Measurements from ENCODE around the gene NBEA. TPM values are rescaled to one million over a fixed set of nuclear protein-coding genes. Genes with fewer than 3 reads are reported as not detected.

The NBEA gene
- total RNA-seq, 2 experiments from 2014 or later = 0.26 to 0.29 TPM

DNA sequence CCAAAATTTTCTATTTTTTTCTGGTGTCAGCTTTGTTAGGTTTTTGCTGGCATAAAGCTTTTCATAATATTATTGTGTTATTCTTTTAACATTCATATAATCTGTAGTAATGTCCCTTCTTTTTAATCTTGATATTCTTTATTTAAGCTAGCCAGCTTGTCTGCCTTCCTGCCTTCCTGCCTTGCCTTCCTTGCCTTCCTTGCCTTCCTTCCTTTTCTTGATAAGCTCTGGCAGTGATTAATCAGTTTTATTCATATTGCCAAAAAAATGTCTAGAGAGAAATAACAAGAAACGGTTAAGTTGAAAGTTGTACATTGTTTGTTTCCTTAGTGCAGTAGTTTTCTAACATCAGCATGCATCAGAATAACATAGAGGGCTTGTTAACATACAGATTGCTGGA is 277.0 kb downstream of the NBEA start:
- no peaks in the 10 kb centered on the region for H3K36me3 Mint-ChIP-seq
- ChIA-PET POLR2A (no interaction called here), CTCF (no interaction called here)
- no peak overlapping the region for H3K4me3 Mint-ChIP-seq
- intact Hi-C loops (cut with micrococcal nuclease) = no loop called here
- no peak overlapping the region for H3K27ac Mint-ChIP-seq
- H3K4me1 Mint-ChIP-seq (ENCODE audit: low read depth) = no peaks in the 10 kb centered on the region
- H3K27me3 Mint-ChIP-seq = no peaks in the 10 kb centered on the region
- H3K9me3 Mint-ChIP-seq = no peaks in the 10 kb centered on the region
- no peak for DNase-seq

- H3K4me3 Mint-ChIP-seq = no peak overlapping the region
- no peaks in the 10 kb centered on the region for H3K36me3 Mint-ChIP-seq
- no peaks in the 10 kb centered on the region for H3K9me3 Mint-ChIP-seq
- ChIA-PET CTCF (no interaction called here), POLR2A (no interaction called here)
- no peaks in the 10 kb centered on the region for H3K27me3 Mint-ChIP-seq
- intact Hi-C loops (cut with micrococcal nuclease) = no loop called here
- no peak overlapping the region for H3K27ac Mint-ChIP-seq
- H3K4me1 Mint-ChIP-seq (ENCODE audit: low read depth) = no peaks in the 10 kb centered on the region
- DNase-seq = no peak
These were observed 283.1 kb downstream of the NBEA start for GRCh38 chr13:35225159-35225558.

- DNase-seq = no peak
- Mint-ChIP-seq H3K4me1 (ENCODE audit: low read depth) (no peaks in the 10 kb centered on the region), H3K27ac (no peak overlapping the region), H3K36me3 (no peaks in the 10 kb centered on the region), H3K4me3 (no peak overlapping the region), H3K27me3 (no peaks in the 10 kb centered on the region), H3K9me3 (no peaks in the 10 kb centered on the region)
- ChIA-PET POLR2A (no interaction called here), CTCF (no interaction called here)
- intact Hi-C loops (cut with micrococcal nuclease) = no loop called here
These were observed 283.5 kb downstream of the NBEA start for GRCh38 chr13:35225582-35225981.

- H3K4me1 Mint-ChIP-seq (ENCODE audit: low read depth) = no peaks in the 10 kb centered on the region
- intact Hi-C loops (cut with micrococcal nuclease) = no loop called here
- H3K27ac Mint-ChIP-seq = no peak overlapping the region
- ChIA-PET POLR2A (no interaction called here), CTCF (no interaction called here)
- no peaks in the 10 kb centered on the region for H3K36me3 Mint-ChIP-seq
- no peak for DNase-seq
- no peaks in the 10 kb centered on the region for H3K9me3 Mint-ChIP-seq
- H3K4me3 Mint-ChIP-seq = no peak overlapping the region
- H3K27me3 Mint-ChIP-seq = no peaks in the 10 kb centered on the region
These were observed 286.5 kb downstream of the NBEA start for GRCh38 chr13:35228536-35228935.

DNA sequence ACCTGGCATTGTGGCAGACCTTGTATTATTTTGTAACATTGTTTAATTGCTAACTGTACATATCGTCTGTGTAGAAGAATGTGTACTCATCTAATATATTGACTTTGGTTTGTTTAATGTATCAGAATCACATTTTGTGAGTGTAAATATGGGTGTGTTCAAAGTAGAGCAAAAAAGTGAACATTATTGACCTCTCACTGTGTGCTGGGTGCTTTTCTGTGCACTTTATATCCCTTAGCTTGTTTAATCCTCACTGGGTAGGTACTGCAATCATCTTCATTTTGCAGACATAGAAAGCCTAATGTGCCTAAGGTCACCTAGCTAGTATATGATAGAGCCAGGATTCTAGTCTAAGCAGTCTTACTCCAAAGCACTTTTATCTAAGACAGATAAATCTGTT is 289.4 kb downstream of the NBEA start:
- no peaks in the 10 kb centered on the region for H3K36me3 Mint-ChIP-seq
- no peaks in the 10 kb centered on the region for H3K4me1 Mint-ChIP-seq (ENCODE audit: low read depth)
- no peaks in the 10 kb centered on the region for H3K27me3 Mint-ChIP-seq
- DNase-seq = no peak
- no peaks in the 10 kb centered on the region for H3K9me3 Mint-ChIP-seq
- H3K27ac Mint-ChIP-seq = no peak overlapping the region
- CTCF ChIA-PET = no interaction called here
- intact Hi-C loops (cut with micrococcal nuclease) = no loop called here
- no peak overlapping the region for H3K4me3 Mint-ChIP-seq
- POLR2A ChIA-PET = no interaction called here

- Mint-ChIP-seq H3K4me1 (ENCODE audit: low read depth) (no peaks in the 10 kb centered on the region), H3K4me3 (no peak overlapping the region), H3K27me3 (no peaks in the 10 kb centered on the region), H3K9me3 (no peaks in the 10 kb centered on the region), H3K27ac (no peak overlapping the region), H3K36me3 (no peaks in the 10 kb centered on the region)
- POLR2A ChIA-PET = no interaction called here
- DNase-seq = no peak
- intact Hi-C loops (cut with micrococcal nuclease) = no loop called here
- CTCF ChIA-PET = no interaction called here
These were observed 296.2 kb downstream of the NBEA start for GRCh38 chr13:35238274-35238673.

- Mint-ChIP-seq H3K4me3 (no peak overlapping the region), H3K36me3 (no peaks in the 10 kb centered on the region), H3K4me1 (ENCODE audit: low read depth) (no peaks in the 10 kb centered on the region), H3K27ac (no peak overlapping the region), H3K27me3 (no peaks in the 10 kb centered on the region), H3K9me3 (no peaks in the 10 kb centered on the region)
- ChIA-PET CTCF (no interaction called here), POLR2A (no interaction called here)
- intact Hi-C loops (cut with micrococcal nuclease) = no loop called here
- no peak for DNase-seq
These were observed 310.6 kb downstream of the NBEA start for GRCh38 chr13:35252536-35253205.

- no peak for DNase-seq
- H3K27ac Mint-ChIP-seq = no peak overlapping the region
- ChIA-PET POLR2A (no interaction called here), CTCF (no interaction called here)
- H3K4me3 Mint-ChIP-seq = no peak overlapping the region
- no peaks in the 10 kb centered on the region for H3K36me3 Mint-ChIP-seq
- intact Hi-C loops (cut with micrococcal nuclease) = no loop called here
- H3K4me1 Mint-ChIP-seq (ENCODE audit: low read depth) = no peaks in the 10 kb centered on the region
- no peaks in the 10 kb centered on the region for H3K9me3 Mint-ChIP-seq
- no peaks in the 10 kb centered on the region for H3K27me3 Mint-ChIP-seq
These were observed 313.2 kb downstream of the NBEA start for GRCh38 chr13:35255241-35255640.

GRCh38 chr13:35256459-35257148 is 314.5 kb downstream of the NBEA start:
- POLR2A ChIA-PET = no interaction called here
- H3K27ac Mint-ChIP-seq = no peak overlapping the region
- H3K4me3 Mint-ChIP-seq = no peak overlapping the region
- intact Hi-C loops (cut with micrococcal nuclease) = no loop called here
- H3K4me1 Mint-ChIP-seq (ENCODE audit: low read depth) = no peaks in the 10 kb centered on the region
- H3K36me3 Mint-ChIP-seq = no peaks in the 10 kb centered on the region
- CTCF ChIA-PET = no interaction called here
- no peaks in the 10 kb centered on the region for H3K9me3 Mint-ChIP-seq
- H3K27me3 Mint-ChIP-seq = no peaks in the 10 kb centered on the region
- DNase-seq = no peak

- POLR2A ChIA-PET = no interaction called here
- Mint-ChIP-seq H3K27ac (no peak overlapping the region), H3K27me3 (no peaks in the 10 kb centered on the region), H3K9me3 (peaks cover 17% of the 10 kb centered on the region), H3K4me1 (ENCODE audit: low read depth) (no peaks in the 10 kb centered on the region), H3K4me3 (no peak overlapping the region), H3K36me3 (no peaks in the 10 kb centered on the region)
- intact Hi-C loops (cut with micrococcal nuclease) = no loop called here
- CTCF ChIA-PET = no interaction called here
- DNase-seq = no peak
These were observed 318.2 kb downstream of the NBEA start for GRCh38 chr13:35260316-35260715.

DNA sequence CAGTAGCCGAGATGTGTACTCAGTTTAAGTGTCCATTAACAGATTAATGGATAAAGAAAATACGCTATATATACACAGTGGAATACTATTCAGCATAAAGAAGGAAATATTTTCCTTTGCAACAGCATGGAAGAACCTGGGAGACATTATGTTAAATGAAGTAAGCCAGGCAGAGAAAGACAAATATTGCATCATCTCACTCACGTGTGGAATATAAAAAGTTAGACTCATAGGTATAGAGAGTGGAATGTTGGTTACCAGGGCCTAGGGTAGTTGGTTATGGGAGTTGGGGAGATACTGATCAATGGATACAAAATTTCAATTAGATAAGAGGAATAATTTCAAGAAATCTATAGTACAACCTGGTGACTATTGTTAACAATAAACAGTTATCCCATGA is 324.3 kb downstream of the NBEA start:
- ChIA-PET CTCF (no interaction called here), POLR2A (no interaction called here)
- no peaks in the 10 kb centered on the region for H3K27me3 Mint-ChIP-seq
- intact Hi-C loops (cut with micrococcal nuclease) = no loop called here
- no peaks in the 10 kb centered on the region for H3K36me3 Mint-ChIP-seq
- no peak overlapping the region for H3K4me3 Mint-ChIP-seq
- no peak for DNase-seq
- H3K9me3 Mint-ChIP-seq = peaks cover 21% of the 10 kb centered on the region
- H3K4me1 Mint-ChIP-seq (ENCODE audit: low read depth) = no peaks in the 10 kb centered on the region
- no peak overlapping the region for H3K27ac Mint-ChIP-seq

- no peak for DNase-seq
- Mint-ChIP-seq H3K9me3 (peaks cover 4% of the 10 kb centered on the region), H3K27ac (no peak overlapping the region), H3K4me1 (ENCODE audit: low read depth) (no peaks in the 10 kb centered on the region), H3K27me3 (no peaks in the 10 kb centered on the region), H3K36me3 (no peaks in the 10 kb centered on the region), H3K4me3 (no peak overlapping the region)
- intact Hi-C loops (cut with micrococcal nuclease) = no loop called here
- CTCF ChIA-PET = no interaction called here
- POLR2A ChIA-PET = no interaction called here
These were observed 336.8 kb downstream of the NBEA start for GRCh38 chr13:35278917-35279316.

DNA sequence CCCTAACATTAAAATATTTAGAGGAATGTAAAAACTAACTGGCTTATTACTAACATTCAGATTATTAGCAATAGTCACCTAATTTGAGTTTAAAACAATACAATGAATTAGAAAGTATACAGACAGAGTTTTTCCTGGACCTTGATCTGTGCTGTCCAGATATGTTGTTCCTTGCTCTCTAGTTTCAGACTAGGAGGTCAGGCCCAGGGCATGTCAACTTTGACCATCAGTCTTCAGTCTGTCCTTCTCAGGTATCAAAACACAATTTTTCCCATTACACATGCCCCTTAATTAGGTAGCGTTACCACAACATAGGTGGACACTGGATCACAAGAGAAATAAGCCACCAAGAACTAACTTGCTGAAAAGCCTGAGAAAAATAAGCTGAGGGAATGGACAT is 337.4 kb downstream of the NBEA start:
- CTCF ChIA-PET = no interaction called here
- Mint-ChIP-seq H3K27ac (no peak overlapping the region), H3K27me3 (no peaks in the 10 kb centered on the region), H3K4me1 (ENCODE audit: low read depth) (no peaks in the 10 kb centered on the region), H3K4me3 (no peak overlapping the region), H3K36me3 (no peaks in the 10 kb centered on the region), H3K9me3 (peaks cover 2% of the 10 kb centered on the region)
- DNase-seq = no peak
- intact Hi-C loops (cut with micrococcal nuclease) = no loop called here
- POLR2A ChIA-PET = no interaction called here
